Loucy (cell line): Measurements from ENCODE around the gene SPATS2.
"Not testable (repeated sequence)": the region's sequence is repeated elsewhere in the genome, so short reads cannot be mapped to it uniquely, and the experiment has no call there.

Source experiments
- H2AFZ ChIP-seq: fragments of 200-600 bp; sonication (generic); 2 replicates; pipeline ENCODE4 v1.6.0; 2016; ENCODE audit warnings: antibody characterized with exemption, mild to moderate bottlenecking, low read length, moderate library complexity
- H3F3A ChIP-seq: fragments of 200-600 bp; 2 replicates; pipeline ENCODE4 v1.6.0; 2016; ENCODE audit warnings: antibody characterized with exemption, low read depth, mild to moderate bottlenecking
- H3K27me3 ChIP-seq: fragments of 200-600 bp; sonication (generic); 2 replicates; pipeline ENCODE4 v1.6.1; 2014; ENCODE audit warnings: low read length, mild to moderate bottlenecking; ENCODE audit not compliant: insufficient read depth, poor library complexity, severe bottlenecking
- H3K36me3 ChIP-seq: fragments of 200-600 bp; sonication (generic); 2 replicates; pipeline ENCODE4 v1.6.1; 2016; ENCODE audit warnings: low read length; ENCODE audit not compliant: insufficient read depth
- H3K4me1 ChIP-seq: fragments of 200-600 bp; sonication (generic); 2 replicates; pipeline ENCODE4 v1.5.1; 2014; ENCODE audit warnings: low read length, mild to moderate bottlenecking; ENCODE audit not compliant: insufficient read depth, poor library complexity, severe bottlenecking
- H3K4me2 ChIP-seq: fragments of 200-600 bp; sonication (generic); 2 replicates; pipeline ENCODE4 v1.6.0; 2014; ENCODE audit warnings: antibody characterized with exemption, low read length, low read depth, mild to moderate bottlenecking; ENCODE audit not compliant: poor library complexity, severe bottlenecking
- H3K4me3 ChIP-seq: fragments of 200-600 bp; sonication (generic); 2 replicates; pipeline ENCODE4 v1.5.1; 2014; ENCODE audit warnings: low read length, mild to moderate bottlenecking, mixed read lengths; ENCODE audit not compliant: poor library complexity, severe bottlenecking
- H3K79me2 ChIP-seq: fragments of 200-600 bp; sonication (generic); 2 replicates; pipeline ENCODE4 v1.6.1; 2014; ENCODE audit warnings: low read length; ENCODE audit not compliant: insufficient read depth
- H3K9ac ChIP-seq: fragments of 200-600 bp; sonication (generic); 2 replicates; pipeline ENCODE4 v1.6.0; 2014; ENCODE audit warnings: mild to moderate bottlenecking, low read depth, low read length, moderate library complexity; ENCODE audit not compliant: poor library complexity, severe bottlenecking
- H3K9me2 ChIP-seq: fragments of 200-600 bp; sonication (generic); replicated peaks from 2 replicates; pipeline ENCODE4 v1.6.1; 2016; ENCODE audit warnings: low read depth, low read length, mixed read lengths
- H3K9me3 ChIP-seq: fragments of 200-600 bp; sonication (generic); 2 replicates; pipeline ENCODE4 v1.6.1; 2014; ENCODE audit warnings: mild to moderate bottlenecking, antibody characterized with exemption, low read length, low read depth; ENCODE audit not compliant: insufficient read depth
- H4K20me1 ChIP-seq: fragments of 200-600 bp; sonication (generic); 2 replicates; pipeline ENCODE4 v1.6.0; 2014; ENCODE audit warnings: antibody characterized with exemption, low read length, mild to moderate bottlenecking; ENCODE audit not compliant: insufficient read depth, poor library complexity, severe bottlenecking
- CTCF ChIP-seq: fragments of 200-600 bp; sonication (generic); conservative IDR thresholded peaks from 2 replicates; pipeline ENCODE4 v1.5.1; 2014; ENCODE audit warnings: mild to moderate bottlenecking, antibody characterized with exemption, low read length
- EZH2phosphoT487 ChIP-seq: fragments of 200-600 bp; IDR thresholded peaks from 2 replicates; pipeline ENCODE4 v1.6.1; 2018; ENCODE audit warnings: antibody characterized with exemption, mild to moderate bottlenecking, moderate library complexity, borderline replicate concordance

Gene SPATS2

GRCh38 chr12:49503674-49504180, 136.5 kb downstream of the SPATS2 start:
- H3K36me3 ChIP-seq = peaks cover 15% of the 10 kb centered on the region; the same call in 1 of the 2 replicates
- H3K9me2 ChIP-seq = no peaks in the 10 kb centered on the region
- no peaks in the 10 kb centered on the region for H3K27me3 ChIP-seq
- H3K4me2 ChIP-seq = no peak overlapping the region
- H3K79me2 ChIP-seq = no peaks in the 10 kb centered on the region
- H3K9me3 ChIP-seq = no peaks in the 10 kb centered on the region
- H3F3A ChIP-seq = no peaks in the 10 kb centered on the region
- H4K20me1 ChIP-seq = no peaks in the 10 kb centered on the region
- H3K9ac ChIP-seq = no peak overlapping the region
- peaks cover 4% of the 10 kb centered on the region for H3K4me1 ChIP-seq
- no peak overlapping the region for H3K4me3 ChIP-seq
- TF ChIP-seq EZH2phosphoT487 (no peak), CTCF (no peak)
- no peak overlapping the region for H2AFZ ChIP-seq

GRCh38 chr12:49505672-49506071, 138.4 kb downstream of the SPATS2 start:
- no peaks in the 10 kb centered on the region for H3K79me2 ChIP-seq
- no peak for TF ChIP-seq EZH2phosphoT487
- TF ChIP-seq CTCF = no peak
- no peak overlapping the region for H2AFZ ChIP-seq
- no peak overlapping the region for H3K4me2 ChIP-seq
- H3K36me3 ChIP-seq = peaks cover 11% of the 10 kb centered on the region; the same call in 1 of the 2 replicates
- no peaks in the 10 kb centered on the region for H3K9me2 ChIP-seq
- H3K9ac ChIP-seq = no peak overlapping the region
- H3K9me3 ChIP-seq = no peaks in the 10 kb centered on the region
- H3K4me1 ChIP-seq = peaks cover 4% of the 10 kb centered on the region
- no peak overlapping the region for H3K4me3 ChIP-seq
- H3F3A ChIP-seq = no peaks in the 10 kb centered on the region
- no peaks in the 10 kb centered on the region for H3K27me3 ChIP-seq
- no peaks in the 10 kb centered on the region for H4K20me1 ChIP-seq

GRCh38 chr12:49507139-49507538, 139.9 kb downstream of the SPATS2 start:
- H3K9me3 ChIP-seq = no peaks in the 10 kb centered on the region
- no peak for TF ChIP-seq CTCF
- TF ChIP-seq EZH2phosphoT487 = no peak
- no peaks in the 10 kb centered on the region for H3K9me2 ChIP-seq
- H3K27me3 ChIP-seq = no peaks in the 10 kb centered on the region
- H3K9ac ChIP-seq = no peak overlapping the region
- peaks cover 11% of the 10 kb centered on the region; the same call in 1 of the 2 replicates for H3K36me3 ChIP-seq
- no peaks in the 10 kb centered on the region for H4K20me1 ChIP-seq
- H2AFZ ChIP-seq = no peak overlapping the region
- no peak overlapping the region for H3K4me3 ChIP-seq
- H3F3A ChIP-seq = no peaks in the 10 kb centered on the region
- H3K79me2 ChIP-seq = no peaks in the 10 kb centered on the region
- H3K4me2 ChIP-seq = no peak overlapping the region
- peaks cover 2% of the 10 kb centered on the region for H3K4me1 ChIP-seq

- H2AFZ ChIP-seq, H3K4me3 ChIP-seq, H3K9ac ChIP-seq, H3K9me3 ChIP-seq, H3K9me2 ChIP-seq, H3K27me3 ChIP-seq, H3K4me2 ChIP-seq, H3K4me1 ChIP-seq, H3K79me2 ChIP-seq, H4K20me1 ChIP-seq, H3F3A ChIP-seq: not testable (repeated sequence)
- H3K36me3 ChIP-seq = peaks cover 11% of the 10 kb centered on the region; the same call in 1 of the 2 replicates
Measured at GRCh38 chr12:49509681-49510080, 142.4 kb downstream of the SPATS2 start.
